Hippocampal formation (tissue), 2 donors: ENCODE data around the gene GPC1.
"Not testable (repeated sequence)": the region's sequence is repeated elsewhere in the genome, so short reads cannot be mapped to it uniquely, and the experiment has no call there.

Experiments used
- DNase-seq, 2 donors: peaks; one replicate each; lab custom pipeline; 2025; lab: John Stamatoyannopoulos, UW

GPC1 gene

GRCh38 chr2:240467149-240467642, 31.7 kb downstream of the GPC1 start:
- DNase-seq: no peak

GRCh38 chr2:240467659-240468302, 32.3 kb downstream of the GPC1 start:
- DNase-seq: no peak

- no peak for DNase-seq
Measured at GRCh38 chr2:240468303-240469238, 33.1 kb downstream of the GPC1 start.

GRCh38 chr2:240469239-240469636, 33.8 kb downstream of the GPC1 start:
- DNase-seq: no peak

GRCh38 chr2:240469740-240470139, 34.3 kb downstream of the GPC1 start:
- no peak for DNase-seq

GRCh38 chr2:240472078-240472790, 36.8 kb downstream of the GPC1 start:
- DNase-seq: no peak

GRCh38 chr2:240473211-240473610, 37.7 kb downstream of the GPC1 start:
- DNase-seq: no peak

- DNase-seq: no peak
Measured at GRCh38 chr2:240477916-240478315, 42.5 kb downstream of the GPC1 start.

- no peak for DNase-seq
Measured at GRCh38 chr2:240478346-240479110, 43.1 kb downstream of the GPC1 start.

- DNase-seq: no peak
Measured at GRCh38 chr2:240479111-240479501, 43.6 kb downstream of the GPC1 start.

GRCh38 chr2:240480834-240481623, 45.6 kb downstream of the GPC1 start:
- DNase-seq: no peak

GRCh38 chr2:240481720-240482119, 46.3 kb downstream of the GPC1 start:
- no peak for DNase-seq

GRCh38 chr2:240482141-240482540, 46.7 kb downstream of the GPC1 start:
- no peak for DNase-seq

- no peak for DNase-seq
Measured at GRCh38 chr2:240491483-240491882, 56.0 kb downstream of the GPC1 start.

GRCh38 chr2:240494194-240494793, 58.8 kb downstream of the GPC1 start:
- DNase-seq: no peak

GRCh38 chr2:240494942-240495341, 59.5 kb downstream of the GPC1 start:
- DNase-seq: not testable (repeated sequence)

GRCh38 chr2:240497082-240497481, 61.6 kb downstream of the GPC1 start:
- not testable (repeated sequence) for DNase-seq

- no peak for DNase-seq
Measured at GRCh38 chr2:240498171-240498957, 62.9 kb downstream of the GPC1 start.

- no peak for DNase-seq
Measured at GRCh38 chr2:240498958-240499260, 63.4 kb downstream of the GPC1 start.
